Measurements from ENCODE around the gene SRC.

DNA sequence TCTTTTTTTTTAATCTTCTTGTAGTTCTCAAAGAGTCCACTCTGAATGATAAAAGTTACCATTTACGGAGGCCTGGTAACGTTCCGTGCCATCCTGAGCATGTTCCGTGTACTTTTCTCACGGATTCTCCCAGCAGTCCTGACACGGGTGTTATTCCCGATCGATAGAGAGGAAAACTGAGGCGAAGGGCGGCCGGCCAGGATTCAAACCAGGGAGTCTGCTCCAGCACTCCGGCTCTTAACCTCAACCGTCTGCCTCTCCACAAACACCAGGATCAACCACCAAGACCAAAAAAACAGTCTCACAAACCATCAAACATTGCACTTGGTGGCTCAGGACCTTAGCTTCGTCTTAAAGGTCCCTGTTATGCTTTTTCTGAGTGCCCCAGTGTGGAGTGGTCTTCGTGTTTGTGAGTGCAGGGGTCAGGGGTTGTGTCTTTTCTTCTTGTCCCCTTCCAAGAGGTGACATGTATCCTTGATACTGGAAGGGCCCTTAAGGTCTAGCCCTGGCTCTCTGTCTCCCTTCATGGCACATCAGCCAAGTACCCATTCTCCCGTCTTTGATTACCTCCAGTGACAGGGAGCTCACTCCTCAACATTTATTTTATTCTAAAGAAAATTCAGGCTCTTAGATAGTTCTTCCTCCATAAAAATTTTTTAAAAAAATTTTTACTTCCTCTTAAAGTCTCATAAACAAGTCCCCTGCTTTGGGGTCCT, 35.1 kb downstream of the SRC start:
- TF ChIP-seq, protein P1, sequence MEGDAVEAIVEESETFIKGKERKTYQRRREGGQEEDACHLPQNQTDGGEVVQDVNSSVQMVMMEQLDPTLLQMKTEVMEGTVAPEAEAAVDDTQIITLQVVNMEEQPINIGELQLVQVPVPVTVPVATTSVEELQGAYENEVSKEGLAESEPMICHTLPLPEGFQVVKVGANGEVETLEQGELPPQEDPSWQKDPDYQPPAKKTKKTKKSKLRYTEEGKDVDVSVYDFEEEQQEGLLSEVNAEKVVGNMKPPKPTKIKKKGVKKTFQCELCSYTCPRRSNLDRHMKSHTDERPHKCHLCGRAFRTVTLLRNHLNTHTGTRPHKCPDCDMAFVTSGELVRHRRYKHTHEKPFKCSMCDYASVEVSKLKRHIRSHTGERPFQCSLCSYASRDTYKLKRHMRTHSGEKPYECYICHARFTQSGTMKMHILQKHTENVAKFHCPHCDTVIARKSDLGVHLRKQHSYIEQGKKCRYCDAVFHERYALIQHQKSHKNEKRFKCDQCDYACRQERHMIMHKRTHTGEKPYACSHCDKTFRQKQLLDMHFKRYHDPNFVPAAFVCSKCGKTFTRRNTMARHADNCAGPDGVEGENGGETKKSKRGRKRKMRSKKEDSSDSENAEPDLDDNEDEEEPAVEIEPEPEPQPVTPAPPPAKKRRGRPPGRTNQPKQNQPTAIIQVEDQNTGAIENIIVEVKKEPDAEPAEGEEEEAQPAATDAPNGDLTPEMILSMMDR (IDR thresholded peaks at IDR 0.05; ENCODE audit: insufficient read depth, low read length, poor library complexity, severe bottlenecking) = no peak
- TF ChIP-seq EZH2phosphoT487 (conservative IDR thresholded peaks at IDR 0.05; ENCODE audit: low read length) = no peak

Measured in SU-DHL-6 (cell line).